DND-41 (cell line): ENCODE results near the gene ITSN2.

Experiments used
- ATAC-seq: fragments of 200-7000 bp; cut with Tn5 transposase; 3 replicates; pipeline ENCODE4 v1.9.1; 2021; ENCODE audit warnings: low read depth; ENCODE audit not compliant: insufficient read depth
- DNase-seq: peaks from one replicate; pipeline ENCODE4 v3.0.0-alpha.2; 2020
- H2AFZ ChIP-seq: 2 replicates; pipeline ENCODE4 v1.6.0; 2012; ENCODE audit warnings: low read depth, low read length
- H3K27ac ChIP-seq: 2 replicates; pipeline ENCODE4 v1.5.1; 2012; ENCODE audit warnings: low read length, inconsistent platforms
- H3K27me3 ChIP-seq: fragments of 200-600 bp; sonication (generic); 2 replicates; pipeline ENCODE4 v1.6.0; 2012; ENCODE audit warnings: low read length, mild to moderate bottlenecking, inconsistent platforms; ENCODE audit not compliant: insufficient read depth, poor library complexity
- H3K36me3 ChIP-seq: 2 replicates; pipeline ENCODE4 v1.5.1; 2012; ENCODE audit warnings: low read length, inconsistent platforms; ENCODE audit not compliant: insufficient read depth
- H3K4me1 ChIP-seq: 2 replicates; pipeline ENCODE4 v1.5.1; 2012; ENCODE audit warnings: mild to moderate bottlenecking, low read length; ENCODE audit not compliant: insufficient read depth
- H3K4me2 ChIP-seq: 2 replicates; pipeline ENCODE4 v1.6.0; 2012; ENCODE audit warnings: mild to moderate bottlenecking, moderate library complexity, low read length, inconsistent platforms; ENCODE audit not compliant: insufficient read depth
- H3K4me3 ChIP-seq, 2 experiments: fragments of 200-600 bp in 1 of 2; shearing (Covaris generic) in 1 of 2; 2 replicates each; pipeline ENCODE4 v1.5.1; 2012 to 2016; ENCODE audit warnings: inconsistent platforms in 2 of 2, low read length in 2 of 2, mild to moderate bottlenecking in 2 of 2, low read depth in 1 of 2, moderate library complexity in 1 of 2
- H3K79me2 ChIP-seq: 2 replicates; pipeline ENCODE4 v1.6.0; 2012; ENCODE audit warnings: low read length, inconsistent platforms; ENCODE audit not compliant: insufficient read depth
- H3K9ac ChIP-seq: 2 replicates; pipeline ENCODE4 v1.6.0; 2012; ENCODE audit warnings: low read depth, mild to moderate bottlenecking, inconsistent platforms, low read length, moderate library complexity
- H3K9me3 ChIP-seq: 2 replicates; pipeline ENCODE4 v1.5.1; 2012; ENCODE audit warnings: low read length, moderate library complexity, mild to moderate bottlenecking, inconsistent platforms; ENCODE audit not compliant: insufficient read depth, severe bottlenecking
- H4K20me1 ChIP-seq: 2 replicates; pipeline ENCODE4 v1.6.0; 2012; ENCODE audit warnings: low read length; ENCODE audit not compliant: insufficient read depth
- CTCF ChIP-seq: IDR thresholded peaks from 2 replicates; pipeline ENCODE4 v1.5.1; 2012; ENCODE audit warnings: borderline replicate concordance, low read length, moderate library complexity, mild to moderate bottlenecking; ENCODE audit not compliant: poor library complexity, severe bottlenecking; ENCODE audit errors: extremely low read depth
- EZH2 ChIP-seq: IDR thresholded peaks from 3 replicates; pipeline ENCODE4 v1.6.1; 2012; ENCODE audit warnings: borderline replicate concordance, low read depth, mild to moderate bottlenecking, moderate library complexity, low read length, inconsistent platforms; ENCODE audit not compliant: severe bottlenecking

Gene ITSN2

GRCh38 chr2:24276349-24276899 lies 83.9 kb downstream of the ITSN2 start:
- peaks cover 28% of the 10 kb centered on the region for H3K36me3 ChIP-seq

DNA sequence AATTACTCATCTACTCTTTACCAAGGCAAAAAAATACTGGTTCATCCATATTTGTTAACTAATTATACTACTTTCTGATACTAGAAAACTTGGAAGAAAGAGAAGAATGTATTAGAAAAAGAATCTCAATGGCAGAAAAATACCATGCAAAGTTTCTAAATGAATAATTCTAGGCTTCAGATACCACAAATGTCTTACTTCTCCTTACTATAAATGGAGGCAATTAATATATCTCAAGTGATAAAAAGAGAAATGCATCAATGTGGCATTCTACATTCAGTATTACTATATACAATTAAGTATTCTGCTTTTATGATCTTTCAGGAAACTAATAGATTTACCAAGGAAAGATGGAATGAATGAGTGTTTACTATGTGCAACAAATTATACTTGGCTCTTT lies 85.5 kb downstream of the ITSN2 start:
- no peaks in the 10 kb centered on the region for H4K20me1 ChIP-seq
- no peaks in the 10 kb centered on the region for H3K4me1 ChIP-seq
- H2AFZ ChIP-seq: no peak overlapping the region
- H3K4me3 ChIP-seq: no peak overlapping the region
- no peak overlapping the region for H3K27ac ChIP-seq
- H3K79me2 ChIP-seq: no peaks in the 10 kb centered on the region
- H3K4me2 ChIP-seq: no peak overlapping the region
- no peaks in the 10 kb centered on the region for H3K9me3 ChIP-seq
- H3K27me3 ChIP-seq: no peaks in the 10 kb centered on the region
- peaks cover 44% of the 10 kb centered on the region for H3K36me3 ChIP-seq
- ATAC-seq (no peak), DNase-seq (no peak)
- TF ChIP-seq EZH2: no peak
- TF ChIP-seq CTCF: no peak
- H3K9ac ChIP-seq: no peak overlapping the region

More at GRCh38 chr2:24276349-24276899, 83.9 kb downstream of the ITSN2 start:
- TF ChIP-seq EZH2 (no peak), CTCF (no peak)
- no peak overlapping the region for H3K4me3 ChIP-seq
- ATAC-seq (no peak), DNase-seq (no peak)
- no peak overlapping the region for H2AFZ ChIP-seq
- no peak overlapping the region for H3K9ac ChIP-seq
- H3K4me2 ChIP-seq: no peak overlapping the region
- H3K27ac ChIP-seq: no peak overlapping the region
- no peaks in the 10 kb centered on the region for H3K27me3 ChIP-seq
- no peaks in the 10 kb centered on the region for H4K20me1 ChIP-seq
- no peaks in the 10 kb centered on the region for H3K79me2 ChIP-seq
- H3K9me3 ChIP-seq: no peaks in the 10 kb centered on the region
- no peaks in the 10 kb centered on the region for H3K4me1 ChIP-seq

DNA sequence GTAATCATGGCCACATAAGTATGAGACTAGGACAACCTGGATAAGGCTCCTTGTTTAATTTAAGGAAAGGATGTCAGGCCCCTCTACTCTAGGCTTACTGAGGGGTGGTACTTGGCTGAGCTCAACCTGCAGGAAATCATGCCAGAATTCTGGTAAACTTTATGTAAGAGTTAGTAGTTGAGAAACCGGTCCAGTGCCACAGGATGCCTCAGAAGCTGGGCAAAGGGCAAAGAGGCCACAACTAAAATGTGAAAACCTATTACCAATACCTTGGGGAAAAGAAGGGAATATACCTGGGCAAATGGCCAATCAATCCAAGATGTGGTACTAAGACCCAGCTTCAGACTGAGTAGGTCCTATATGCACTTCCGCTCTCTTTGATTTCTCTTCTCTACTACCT lies 86.7 kb downstream of the ITSN2 start:
- no peaks in the 10 kb centered on the region for H3K79me2 ChIP-seq
- no peaks in the 10 kb centered on the region for H3K4me1 ChIP-seq
- no peak overlapping the region for H3K4me2 ChIP-seq
- TF ChIP-seq CTCF: no peak
- no peak for TF ChIP-seq EZH2
- H3K4me3 ChIP-seq: no peak overlapping the region
- no peak overlapping the region for H3K9ac ChIP-seq
- peaks cover 46% of the 10 kb centered on the region for H3K36me3 ChIP-seq
- no peaks in the 10 kb centered on the region for H3K9me3 ChIP-seq
- ATAC-seq (no peak), DNase-seq (no peak)
- H4K20me1 ChIP-seq: no peaks in the 10 kb centered on the region
- no peak overlapping the region for H3K27ac ChIP-seq
- H2AFZ ChIP-seq: no peak overlapping the region
- no peaks in the 10 kb centered on the region for H3K27me3 ChIP-seq

- H3K79me2 ChIP-seq: no peaks in the 10 kb centered on the region
- H3K27ac ChIP-seq: no peak overlapping the region
- DNase-seq (no peak), ATAC-seq (no peak)
- TF ChIP-seq CTCF (no peak), EZH2 (no peak)
- no peaks in the 10 kb centered on the region for H4K20me1 ChIP-seq
- H3K9ac ChIP-seq: no peak overlapping the region
- peaks cover 46% of the 10 kb centered on the region for H3K36me3 ChIP-seq
- H3K27me3 ChIP-seq: no peaks in the 10 kb centered on the region
- H3K4me2 ChIP-seq: no peak overlapping the region
- H2AFZ ChIP-seq: no peak overlapping the region
- no peaks in the 10 kb centered on the region for H3K4me1 ChIP-seq
- H3K4me3 ChIP-seq: no peak overlapping the region
- no peaks in the 10 kb centered on the region for H3K9me3 ChIP-seq
These were observed 87.4 kb downstream of the ITSN2 start for GRCh38 chr2:24272907-24273306.
